ENCODE results near the gene ITPR2.
A peak's percentile ranks its signal among the peaks of the same experiment; 100 is the strongest.
"Not testable (repeated sequence)": the region's sequence is repeated elsewhere in the genome, so short reads cannot be mapped to it uniquely, and the experiment has no call there.

ITPR2 gene

DNA sequence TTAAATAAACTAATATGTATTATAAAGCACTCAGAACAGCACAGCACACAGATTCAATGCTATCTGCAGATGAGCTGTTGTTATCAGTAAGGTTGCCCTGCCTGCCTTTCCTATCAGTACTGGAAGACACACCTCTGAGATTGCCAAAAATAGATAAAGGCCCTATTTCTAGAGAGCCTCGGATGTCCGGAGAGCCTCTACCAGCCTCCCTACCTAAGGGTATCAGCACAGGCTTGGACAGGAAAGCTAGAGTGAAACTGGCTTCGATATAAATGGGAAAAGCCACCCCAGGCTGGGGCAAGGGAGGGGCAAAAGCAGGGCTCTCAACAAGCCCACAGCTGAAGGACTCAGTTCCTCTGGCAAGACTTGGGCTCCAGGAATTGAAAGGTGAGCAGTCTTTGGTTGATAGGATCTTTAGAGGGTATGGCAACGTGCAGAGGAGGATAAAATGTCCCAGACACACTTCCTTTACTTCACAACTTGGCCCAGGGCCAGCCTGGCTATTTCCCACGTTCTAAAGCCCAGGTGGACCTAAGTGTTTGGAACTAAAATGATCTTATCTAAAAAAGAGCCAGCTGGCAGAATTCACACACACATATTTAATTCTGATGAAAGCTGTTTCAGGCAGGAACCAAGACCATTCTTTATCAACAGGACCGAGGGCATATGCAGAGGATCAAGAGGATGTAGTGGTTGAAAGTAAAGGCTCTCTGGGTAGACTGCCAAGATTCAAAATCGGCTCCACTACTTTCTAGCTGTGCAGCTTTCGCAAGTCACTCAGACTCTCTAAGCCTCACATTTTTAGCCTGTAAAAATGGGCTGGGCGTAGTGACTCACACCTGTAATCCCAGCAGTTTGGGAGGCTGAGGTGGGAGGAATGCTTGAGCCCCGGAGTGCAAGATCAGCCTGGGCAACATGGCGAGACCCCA, 37.8 kb upstream of the ITPR2 start:
- DNase-seq (ENCODE audit: low spot score): no peak
- TF ChIP-seq, protein P1, sequence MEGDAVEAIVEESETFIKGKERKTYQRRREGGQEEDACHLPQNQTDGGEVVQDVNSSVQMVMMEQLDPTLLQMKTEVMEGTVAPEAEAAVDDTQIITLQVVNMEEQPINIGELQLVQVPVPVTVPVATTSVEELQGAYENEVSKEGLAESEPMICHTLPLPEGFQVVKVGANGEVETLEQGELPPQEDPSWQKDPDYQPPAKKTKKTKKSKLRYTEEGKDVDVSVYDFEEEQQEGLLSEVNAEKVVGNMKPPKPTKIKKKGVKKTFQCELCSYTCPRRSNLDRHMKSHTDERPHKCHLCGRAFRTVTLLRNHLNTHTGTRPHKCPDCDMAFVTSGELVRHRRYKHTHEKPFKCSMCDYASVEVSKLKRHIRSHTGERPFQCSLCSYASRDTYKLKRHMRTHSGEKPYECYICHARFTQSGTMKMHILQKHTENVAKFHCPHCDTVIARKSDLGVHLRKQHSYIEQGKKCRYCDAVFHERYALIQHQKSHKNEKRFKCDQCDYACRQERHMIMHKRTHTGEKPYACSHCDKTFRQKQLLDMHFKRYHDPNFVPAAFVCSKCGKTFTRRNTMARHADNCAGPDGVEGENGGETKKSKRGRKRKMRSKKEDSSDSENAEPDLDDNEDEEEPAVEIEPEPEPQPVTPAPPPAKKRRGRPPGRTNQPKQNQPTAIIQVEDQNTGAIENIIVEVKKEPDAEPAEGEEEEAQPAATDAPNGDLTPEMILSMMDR (conservative IDR thresholded peaks at IDR 0.05; ENCODE audit: low read depth): no peak
- H3K27ac ChIP-seq: peak overlapping the region; percentile 90
- ChIA-PET CTCF (interaction anchor here (0.7 to 1.5 kb wide), 2 partner anchors 9 to 14 kb away, joined by 5 to 6 read pairs; no protein-coding TSS in a partner anchor), POLR2A (ENCODE audit: low non-redundant PET) (interaction anchor here (0.5 kb wide), 1 partner anchor 940 kb away, joined by 3 read pairs; no protein-coding TSS in a partner anchor)

DNA sequence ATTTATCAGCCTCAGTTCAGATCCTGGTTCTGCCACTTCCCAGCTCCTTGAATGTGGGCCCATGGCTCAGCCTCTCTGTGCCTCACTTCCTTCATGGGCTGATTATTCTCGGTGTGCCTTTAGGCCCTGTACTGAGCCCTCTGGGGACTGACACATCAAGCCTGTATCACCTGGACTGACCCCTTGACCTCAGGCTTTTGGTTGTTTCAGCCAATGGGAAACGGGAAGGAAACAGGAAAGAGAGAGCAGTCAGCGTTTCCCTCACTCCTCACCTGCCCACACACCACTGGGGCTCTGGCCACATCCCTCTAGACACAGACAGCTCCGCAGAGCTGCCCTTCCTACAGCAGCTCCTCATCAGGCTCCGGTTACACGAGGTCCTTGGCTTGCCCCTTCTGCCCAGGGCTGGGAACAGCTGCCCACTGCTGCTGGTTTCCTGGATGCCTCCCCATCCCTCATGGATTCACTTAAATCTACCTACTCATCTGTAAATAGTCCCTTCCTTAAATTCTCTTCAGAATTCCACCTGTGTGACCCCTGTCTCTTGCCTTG, 37.0 kb upstream of the ITPR2 start:
- no peak for DNase-seq (ENCODE audit: low spot score)
- TF ChIP-seq, protein P1 (conservative IDR thresholded peaks at IDR 0.05; ENCODE audit: low read depth): no peak
- CTCF ChIA-PET: interaction anchor here (0.7 to 1.5 kb wide), 2 partner anchors 10 to 15 kb away, joined by 5 to 6 read pairs; no protein-coding TSS in a partner anchor
- peak overlapping the region; percentile 90 for H3K27ac ChIP-seq
- POLR2A ChIA-PET (ENCODE audit: low non-redundant PET): interaction anchor here (0.5 kb wide), 1 partner anchor 940 kb away, joined by 3 read pairs; no protein-coding TSS in a partner anchor

DNA sequence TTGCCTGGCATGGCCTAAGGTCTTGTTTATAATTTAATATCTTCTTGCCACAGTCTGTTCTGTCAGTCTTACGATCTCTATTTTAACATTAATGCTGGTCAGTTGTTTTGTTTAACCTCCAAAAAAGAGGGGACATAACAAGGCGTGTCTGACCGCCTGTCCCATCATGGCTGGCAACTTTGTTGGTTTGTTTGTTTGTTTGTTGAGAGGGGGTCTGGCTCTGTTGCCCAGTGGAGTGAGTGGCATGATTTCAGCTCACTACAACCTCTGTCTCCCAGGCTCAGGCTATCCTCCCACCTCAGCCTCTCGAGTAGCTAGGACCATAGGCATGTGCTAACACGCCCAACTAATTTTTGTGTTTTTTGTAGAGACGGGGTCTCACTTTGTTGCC, 36.1 kb upstream of the ITPR2 start:
- POLR2A ChIA-PET (ENCODE audit: low non-redundant PET): no interaction called here
- peak overlapping the region; percentile 90 for H3K27ac ChIP-seq
- CTCF ChIA-PET: no interaction called here
- no peak for DNase-seq (ENCODE audit: low spot score)
- TF ChIP-seq, protein P1 (conservative IDR thresholded peaks at IDR 0.05; ENCODE audit: low read depth): no peak

DNA sequence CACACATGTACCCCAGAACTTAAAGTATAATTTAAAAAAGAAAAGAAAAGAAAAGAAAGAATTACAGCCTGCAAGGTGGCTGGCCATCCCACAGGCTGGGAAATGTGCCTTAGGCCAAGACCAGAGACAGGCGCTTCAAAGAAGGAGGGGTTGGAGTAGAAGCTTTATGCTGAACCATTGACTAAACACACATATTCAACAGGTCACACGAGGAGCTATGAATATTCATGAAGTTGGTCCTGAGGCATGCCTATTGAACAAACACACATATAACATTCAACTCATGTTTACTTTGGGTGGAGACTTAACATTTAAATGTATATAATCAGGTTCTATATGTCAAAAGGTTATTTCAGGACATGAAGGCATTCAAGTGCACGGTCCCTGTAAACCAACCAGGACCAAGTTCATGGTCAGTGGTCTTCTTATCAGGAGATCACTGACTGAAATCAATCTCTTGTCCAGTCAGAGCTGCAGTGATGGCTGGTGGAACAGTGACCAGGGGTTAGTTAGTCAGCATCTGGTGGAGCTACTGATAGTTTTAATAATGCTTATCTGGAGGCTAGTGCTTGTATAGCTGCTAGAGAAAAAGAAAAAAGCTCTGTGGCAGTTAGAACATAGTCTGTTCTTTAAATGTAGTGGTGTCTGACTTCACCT, 35.6 kb upstream of the ITPR2 start:
- TF ChIP-seq, protein P1 (conservative IDR thresholded peaks at IDR 0.05; ENCODE audit: low read depth): no peak
- ChIA-PET POLR2A (ENCODE audit: low non-redundant PET) (no interaction called here), CTCF (interaction anchor here (0.9 kb wide), 1 partner anchor 17 kb away, joined by 5 read pairs; no protein-coding TSS in a partner anchor)
- no peak for DNase-seq (ENCODE audit: low spot score)
- H3K27ac ChIP-seq: no peak overlapping the region

DNA sequence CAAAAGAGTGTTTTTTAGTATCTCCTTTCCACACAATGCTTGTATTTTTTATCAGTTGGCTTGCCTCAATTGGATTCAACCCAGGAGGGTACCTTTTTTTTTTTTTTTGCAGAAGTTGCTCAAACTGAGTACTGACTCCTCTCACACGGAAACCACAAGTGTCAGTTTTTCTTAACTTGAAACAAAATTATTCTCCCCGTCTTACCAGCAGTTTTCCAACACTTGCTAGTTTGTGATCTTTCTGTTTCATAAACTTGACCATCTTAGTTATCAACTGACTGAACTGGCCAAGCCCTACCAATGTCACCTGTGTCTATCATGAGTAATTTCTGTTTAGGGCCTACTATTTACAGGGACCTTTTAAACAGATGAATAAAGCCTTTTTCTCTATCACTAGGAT, 34.1 kb upstream of the ITPR2 start:
- TF ChIP-seq, protein P1 (conservative IDR thresholded peaks at IDR 0.05; ENCODE audit: low read depth): no peak
- ChIA-PET CTCF (interaction anchor here (0.6 kb wide), 2 partner anchors 13 to 96 kb away, joined by 3 read pairs; no protein-coding TSS in a partner anchor), POLR2A (ENCODE audit: low non-redundant PET) (no interaction called here)
- DNase-seq (ENCODE audit: low spot score): no peak
- no peak overlapping the region for H3K27ac ChIP-seq

DNA sequence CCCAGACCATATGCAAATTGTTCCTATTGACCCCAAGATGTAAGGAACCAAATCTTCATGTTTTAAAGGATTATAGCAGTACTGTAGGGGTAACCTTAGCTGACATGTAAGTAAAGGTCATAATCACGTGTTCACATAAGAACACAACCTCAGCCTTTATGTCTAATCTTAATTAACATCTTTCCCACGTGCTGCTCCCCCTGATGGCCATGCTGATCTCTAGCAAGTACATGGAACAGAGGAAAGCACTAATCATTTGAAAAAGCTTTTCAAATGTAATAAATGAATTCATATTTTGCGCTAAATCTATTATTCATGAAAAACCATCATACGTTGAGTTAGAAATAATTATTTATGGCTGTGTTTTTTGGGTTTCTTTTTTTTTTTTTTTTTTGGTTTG, 30.5 kb upstream of the ITPR2 start:
- H3K27ac ChIP-seq: no peak overlapping the region
- no peak for DNase-seq (ENCODE audit: low spot score)
- TF ChIP-seq, protein P1 (conservative IDR thresholded peaks at IDR 0.05; ENCODE audit: low read depth): no peak
- ChIA-PET CTCF (interaction anchor here (0.7 to 0.9 kb wide), 3 partner anchors 22 to 769 kb away, joined by 3 to 5 read pairs (median 3); no protein-coding TSS in a partner anchor), POLR2A (ENCODE audit: low non-redundant PET) (no interaction called here)

DNA sequence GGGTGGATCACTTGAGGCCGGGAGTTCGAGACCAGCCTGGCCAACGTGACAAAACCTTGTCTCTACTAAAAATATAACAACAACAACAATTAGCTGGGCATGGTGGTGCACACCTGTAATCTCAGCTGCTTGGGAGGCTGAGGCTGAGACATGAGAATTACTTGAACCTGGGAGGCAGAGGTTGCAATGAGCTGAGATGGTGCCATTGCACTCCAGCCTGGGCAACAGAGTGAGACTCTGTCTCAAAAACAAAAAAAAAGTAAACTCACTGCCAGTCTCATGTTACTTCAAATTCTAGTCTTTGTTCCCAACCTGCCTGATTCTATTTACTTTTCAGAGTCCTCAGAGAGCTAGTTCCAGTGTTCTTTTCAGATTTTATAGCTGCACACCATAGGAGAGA, 29.8 kb upstream of the ITPR2 start:
- CTCF ChIA-PET: interaction anchor here (0.9 to 1.1 kb wide), 2 partner anchors 22 to 765 kb away, joined by 3 read pairs; no protein-coding TSS in a partner anchor
- POLR2A ChIA-PET (ENCODE audit: low non-redundant PET): not testable (repeated sequence)

More for the DNA sequence above, 29.8 kb upstream of the ITPR2 start:
- H3K27ac ChIP-seq; DNase-seq (ENCODE audit: low spot score): not testable (repeated sequence)

All from RWPE1 (cell line).